HL-60 (cell line): ENCODE data around the gene C14orf132.

ENCODE experiments used
- DNase-seq, 2 experiments: peaks; one replicate each; pipeline ENCODE4 v3.0.0-alpha.2; 2010 to 2020; ENCODE audit warnings: low read depth in 1 of 2, low spot score in 1 of 2
- H3K27ac ChIP-seq: fragments of 250-450 bp; sonication (Bioruptor Pico); replicated peaks from 2 replicates; pipeline ENCODE4 v1.5.1; 2020; ENCODE audit warnings: mild to moderate bottlenecking, moderate library complexity
- H3K27me3 ChIP-seq: fragments of 250-450 bp; sonication (Bioruptor Pico); 2 replicates; pipeline ENCODE4 v1.5.1; 2021; ENCODE audit warnings: mild to moderate bottlenecking, moderate library complexity; ENCODE audit not compliant: insufficient read depth, poor library complexity, severe bottlenecking
- H3K4me3 ChIP-seq: replicated peaks from 2 replicates; pipeline ENCODE4 v1.5.1; 2011; ENCODE audit warnings: mild to moderate bottlenecking, control low read depth, low read length; ENCODE audit not compliant: insufficient read depth
- CTCF ChIP-seq: IDR thresholded peaks from one replicate; pipeline ENCODE4 v1.5.1; 2011; ENCODE audit warnings: low read length, control low read depth, inconsistent platforms; ENCODE audit not compliant: insufficient read depth
- GABPA ChIP-seq: IDR thresholded peaks from 2 replicates; pipeline ENCODE4 v1.6.1; 2012; ENCODE audit warnings: low read depth
- POLR2AphosphoS5 ChIP-seq: IDR thresholded peaks from 2 replicates; pipeline ENCODE4 v1.6.1; 2012; ENCODE audit warnings: low read depth
- REST ChIP-seq: IDR thresholded peaks from 2 replicates; pipeline ENCODE4 v1.6.1; 2012; ENCODE audit warnings: low read depth; ENCODE audit not compliant: insufficient replicate concordance
- SPI1 ChIP-seq: IDR thresholded peaks from 2 replicates; pipeline ENCODE4 v1.6.1; 2012; ENCODE audit warnings: low read depth, mild to moderate bottlenecking, borderline replicate concordance

The C14orf132 gene

GRCh38 chr14:96085369-96085768 lies 46.2 kb downstream of the C14orf132 start:
- DNase-seq = no peak
- TF ChIP-seq GABPA (no peak), CTCF (no peak), POLR2AphosphoS5 (no peak), SPI1 (no peak), REST (no peak)
- Histone ChIP-seq H3K27ac (no peak overlapping the region), H3K4me3 (no peak overlapping the region), H3K27me3 (no peaks in the 10 kb centered on the region)

GRCh38 chr14:96086032-96086431 lies 46.9 kb downstream of the C14orf132 start:
- no peak for DNase-seq
- H3K27ac ChIP-seq = no peak overlapping the region
- H3K27me3 ChIP-seq = no peaks in the 10 kb centered on the region
- H3K4me3 ChIP-seq = no peak overlapping the region
- no peak for TF ChIP-seq REST
- no peak for TF ChIP-seq GABPA
- TF ChIP-seq SPI1 = no peak
- TF ChIP-seq CTCF = no peak
- no peak for TF ChIP-seq POLR2AphosphoS5

- Histone ChIP-seq H3K27me3 (no peaks in the 10 kb centered on the region), H3K27ac (no peak overlapping the region), H3K4me3 (no peak overlapping the region)
- TF ChIP-seq CTCF = no peak
- no peak for TF ChIP-seq GABPA
- DNase-seq = no peak
Observed at GRCh38 chr14:96086574-96087077, 47.5 kb downstream of the C14orf132 start.

GRCh38 chr14:96088074-96088473 lies 48.9 kb downstream of the C14orf132 start:
- Histone ChIP-seq H3K27ac (no peak overlapping the region), H3K27me3 (no peaks in the 10 kb centered on the region), H3K4me3 (no peak overlapping the region)
- no peak for TF ChIP-seq SPI1
- no peak for TF ChIP-seq GABPA
- no peak for TF ChIP-seq CTCF
- TF ChIP-seq POLR2AphosphoS5 = no peak
- TF ChIP-seq REST = no peak
- DNase-seq = no peak
